Naive thymus-derived CD8-positive, alpha-beta T cell (primary cell): ENCODE results near the gene FMO3. TPM values are rescaled to one million over a fixed set of nuclear protein-coding genes. Genes with fewer than 3 reads are reported as not detected.

Experiments used
- microRNA-seq: library from miRNA; unstranded; fragments of <30 nt; microRNA quantifications from one replicate; pipeline ENCODE4 v1.2.0, GENCODE V29; 2022; ENCODE audit warnings: borderline microRNAs expressed
- polyA plus RNA-seq, 3 donors: library from polyadenylated mRNA; unstranded; fragments of 300-500 nt; fragmentation: Illumina TruSeq; gene quantifications; one replicate each; pipeline ENCODE4 v1.2.3, GENCODE V29; 2021
- total RNA-seq, 8 experiments: library from RNA in 2 of 8; stranded (reverse) in 2 of 8; gene quantifications; one replicate each; pipeline ENCODE4 v1.2.3 and lab custom pipeline; 2021 to 2026

Gene FMO3
- total and polyA plus RNA-seq, 5 experiments from 2014 or later, result not detected

Small RNAs within 50 kb of the gene (microRNA-seq; reads per million reads assigned to microRNA genes)
- not detected for gene MIR1295A
- gene MIR1295B, result not detected

Other genes with a start within 250 kb of the FMO3 start
- gene MROH9, start 155.4 kb upstream of the FMO3 start, total RNA-seq, result not detected
- not detected for gene MROH9, start 155.4 kb upstream of the FMO3 start, polyA plus RNA-seq
- not detected for gene FMO2, start 94.4 kb downstream of the FMO3 start, total RNA-seq
- not detected for gene FMO2, start 94.4 kb downstream of the FMO3 start, polyA plus RNA-seq
- not detected for gene FMO1, start 157.6 kb downstream of the FMO3 start, total RNA-seq
- not detected for gene FMO1, start 157.6 kb downstream of the FMO3 start, polyA plus RNA-seq
- gene FMO4, start 223.3 kb downstream of the FMO3 start, total RNA-seq, result 1 to 10 TPM; 3.9 to 4.8 TPM
- gene FMO4, start 223.3 kb downstream of the FMO3 start, polyA plus RNA-seq, result 1 to 10 TPM; 1.1 to 1.9 (median 1.8) TPM